ENCODE results near the gene OR10P1. TPM values are rescaled to one million over a fixed set of nuclear protein-coding genes. Genes with fewer than 3 reads are reported as not detected.

The OR10P1 gene

GRCh38 chr12:55686366-55687010, 49.8 kb downstream of the OR10P1 start:
- Histone ChIP-seq H3K4me3 (ENCODE audit: low read length) (no peak overlapping the region), H3K4me1 (ENCODE audit: control insufficient read depth, low read depth, low read length) (no peaks in the 10 kb centered on the region), H3K79me2 (ENCODE audit: control insufficient read depth, insufficient read depth, low read length) (no peaks in the 10 kb centered on the region), H2BK15ac (replicated peaks; ENCODE audit: low read depth) (no peak overlapping the region), H3K18ac (ENCODE audit: low read length) (no peak overlapping the region), H2BK5ac (ENCODE audit: low read length) (no peak overlapping the region), H3K23ac (ENCODE audit: low read length) (no peak overlapping the region), H3K4ac (ENCODE audit: low read depth, low read length) (no peak overlapping the region), H2AK5ac (ENCODE audit: low read length) (no peak overlapping the region), H3K27ac (ENCODE audit: low read depth, low read length) (no peak overlapping the region), H2BK120ac (ENCODE audit: low read depth, low read length) (no peak overlapping the region), H3K27me3 (ENCODE audit: insufficient read depth, low read length, poor library complexity) (no peaks in the 10 kb centered on the region), H3K56ac (ENCODE audit: low read length) (no peak overlapping the region), H4K5ac (ENCODE audit: low read length) (no peak overlapping the region), H3K9ac (ENCODE audit: low read length) (no peak overlapping the region), H3K79me1 (ENCODE audit: low read length) (no peaks in the 10 kb centered on the region), H3K4me2 (ENCODE audit: low read length) (no peak overlapping the region), H4K8ac (ENCODE audit: low read depth, low read length) (no peak overlapping the region), H3K36me3 (ENCODE audit: control insufficient read depth, insufficient read depth, low read length) (no peaks in the 10 kb centered on the region)
- DNase-seq: no peak
- no CpG with 5 or more reads among the region's 9 CpGs for WGBS (ENCODE audit: extremely low coverage, insufficient coverage, low lambda C conversion rate)

Small RNA genes lying within 50 kb of the gene (small RNA-seq; reads per million reads assigned to genes)
- not detected for gene AC009779.5 (ENCODE audit: insufficient read depth)
